HT1080 (cell line): ENCODE measurements around the gene WDR91. TPM values are rescaled to one million over a fixed set of nuclear protein-coding genes. Genes with fewer than 3 reads are reported as not detected.

Experiments used
- DNase-seq: peaks from one replicate; pipeline ENCODE4 v3.0.0-alpha.2; 2015; ENCODE audit warnings: low read depth
- total RNA-seq: library from RNA; depleted of rRNA; stranded (reverse); fragments of >200 nt; shearing (Covaris generic); gene quantifications from 2 replicates; pipeline ENCODE4 v1.2.3, GENCODE V29; 2014

WDR91 gene
- total RNA-seq, 1 experiment from 2014 or later: 3.9 TPM

DNA sequence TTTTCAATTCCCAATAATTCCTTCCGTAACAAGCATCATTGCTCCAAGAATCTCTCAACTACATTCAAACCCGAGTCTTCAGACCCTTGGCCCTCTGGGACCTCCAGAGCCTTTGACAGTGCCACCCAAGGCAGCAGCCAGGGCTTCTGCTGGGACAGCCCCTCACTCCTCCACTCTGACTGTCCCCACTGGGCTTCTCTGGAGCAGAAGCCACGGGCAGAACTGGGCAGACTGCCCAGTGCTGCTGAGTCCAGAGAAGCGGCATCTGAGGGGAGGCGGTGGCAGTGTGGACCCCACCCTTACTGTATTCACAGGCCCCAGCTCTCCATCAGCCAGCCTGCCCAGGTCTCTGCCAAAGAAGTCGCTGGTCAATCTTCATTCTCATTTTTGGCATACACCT lies 49.7 kb downstream of the WDR91 start:
- DNase-seq: no peak

DNA sequence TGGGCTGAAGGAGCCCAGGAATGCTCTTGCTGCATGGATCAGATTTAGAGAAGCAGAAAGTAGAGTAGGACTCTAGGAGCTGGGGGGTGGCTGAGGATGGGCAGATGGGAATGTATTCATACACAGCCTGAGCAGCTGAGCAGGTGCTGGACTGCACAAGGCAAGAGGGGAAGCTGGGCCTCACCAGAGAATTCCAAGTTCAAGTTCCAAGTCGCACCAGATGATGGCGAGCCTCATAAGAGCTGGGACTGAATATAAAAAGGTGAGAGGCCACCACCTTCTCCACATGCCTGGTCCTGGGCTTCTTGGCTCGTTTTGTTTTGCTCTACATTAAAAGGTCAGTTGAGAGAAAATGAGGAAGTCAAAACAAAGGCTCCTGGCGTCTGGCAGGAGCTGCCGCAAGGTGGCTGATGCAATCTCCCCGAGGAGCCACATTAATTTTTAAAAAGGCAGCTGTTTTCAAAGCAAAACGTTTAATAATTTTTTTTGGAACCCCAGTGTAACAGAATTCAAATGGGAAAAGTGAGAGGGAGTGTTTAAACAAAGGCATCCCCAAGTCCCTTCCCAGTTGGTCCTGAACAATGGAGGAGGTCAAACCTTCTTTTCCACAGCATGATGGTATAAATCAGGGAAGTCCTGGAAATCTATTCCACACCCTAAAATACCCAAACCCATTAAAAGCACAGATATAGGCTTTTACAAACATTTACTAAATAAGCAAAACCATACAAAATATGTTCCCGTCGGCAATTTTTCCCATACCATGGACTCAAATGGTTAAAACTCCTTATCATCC lies 50.3 kb downstream of the WDR91 start:
- DNase-seq: no peak

GRCh38 chr7:135160098-135160857 lies 51.0 kb downstream of the WDR91 start:
- peak; percentile 38 for DNase-seq

GRCh38 chr7:135159359-135160085 lies 51.8 kb downstream of the WDR91 start:
- DNase-seq: no peak

DNA sequence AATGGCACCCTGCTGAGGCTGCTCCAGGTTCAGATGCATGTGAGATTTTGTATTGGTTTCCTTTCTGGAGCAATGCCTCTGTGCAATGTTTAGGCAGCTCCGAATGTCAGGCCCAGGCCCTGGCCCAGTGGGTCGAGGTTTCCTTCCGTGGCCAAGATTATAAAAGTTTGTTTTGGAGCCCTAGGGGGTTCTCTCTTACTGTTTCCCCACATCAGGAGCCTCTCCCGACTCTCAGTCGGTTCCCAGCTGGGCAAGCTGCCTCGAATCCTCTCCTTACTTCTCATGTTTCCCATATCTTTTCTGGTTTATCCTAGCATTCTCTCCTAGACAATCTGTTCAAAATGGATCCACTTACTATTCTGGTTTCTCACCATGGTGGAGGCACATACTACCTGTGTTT lies 52.5 kb downstream of the WDR91 start:
- DNase-seq: no peak

DNA sequence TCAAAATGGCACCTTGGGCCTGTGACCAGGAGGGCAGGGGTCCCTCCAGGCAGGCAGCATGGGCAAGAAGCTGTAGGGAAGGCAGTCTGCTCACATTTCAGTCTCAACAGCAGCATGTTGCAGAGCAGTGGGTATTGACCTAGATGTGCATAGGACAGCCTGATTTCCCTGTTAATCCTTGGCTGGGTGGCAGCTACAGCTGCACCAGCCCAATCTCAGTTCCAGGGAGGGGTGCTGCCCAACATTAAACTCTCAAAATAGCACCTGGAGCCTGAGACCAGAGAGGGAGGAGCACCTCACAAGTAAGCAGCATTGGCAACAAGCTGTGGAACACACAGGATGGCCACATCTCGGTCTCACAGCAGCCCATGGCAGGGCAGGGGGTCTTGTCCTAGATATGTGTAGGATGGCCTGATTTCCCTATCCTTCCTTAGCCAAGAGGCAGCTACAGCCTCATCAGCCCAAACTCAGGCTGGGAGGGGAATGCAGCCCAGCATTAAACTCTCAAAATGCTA lies 53.1 kb downstream of the WDR91 start:
- DNase-seq: no peak

GRCh38 chr7:135156290-135156689 lies 55.0 kb downstream of the WDR91 start:
- DNase-seq: no peak

DNA sequence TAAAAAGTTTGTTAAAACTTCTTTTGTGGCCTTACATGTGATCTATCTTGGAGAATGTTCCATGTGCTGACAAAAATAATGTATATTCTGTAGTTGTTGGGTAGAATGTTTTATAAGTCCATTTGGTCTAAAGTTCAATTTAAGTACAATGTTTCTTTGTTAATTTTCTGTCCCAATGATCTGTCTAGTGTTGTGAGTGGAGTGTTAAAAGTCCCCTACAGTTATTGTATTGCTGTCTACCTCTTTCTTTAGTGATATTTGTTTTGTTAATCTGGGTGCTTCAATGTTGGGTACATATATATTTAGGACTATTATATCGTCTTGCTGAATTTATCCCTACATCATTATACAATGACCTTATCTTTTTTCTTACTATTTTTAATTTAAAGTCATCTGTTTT lies 56.6 kb downstream of the WDR91 start:
- DNase-seq: no peak

GRCh38 chr7:135152442-135152841 lies 58.9 kb downstream of the WDR91 start:
- no peak for DNase-seq

GRCh38 chr7:135151533-135151932 lies 59.8 kb downstream of the WDR91 start:
- DNase-seq: no peak

GRCh38 chr7:135151132-135151531 lies 60.2 kb downstream of the WDR91 start:
- DNase-seq: peak; percentile 24

GRCh38 chr7:135150072-135150782 lies 61.1 kb downstream of the WDR91 start:
- no peak for DNase-seq

GRCh38 chr7:135147899-135148721 lies 63.2 kb downstream of the WDR91 start, which contains the start of gene TMEM140:
TSS of gene TMEM140 (plus strand) at chr7:135148072. CDS start at chr7:135164442, 16,370 bp downstream.
- peak; percentile 42 for DNase-seq

GRCh38 chr7:135147341-135147898 lies 63.9 kb downstream of the WDR91 start:
- DNase-seq: peak; percentile 55

DNA sequence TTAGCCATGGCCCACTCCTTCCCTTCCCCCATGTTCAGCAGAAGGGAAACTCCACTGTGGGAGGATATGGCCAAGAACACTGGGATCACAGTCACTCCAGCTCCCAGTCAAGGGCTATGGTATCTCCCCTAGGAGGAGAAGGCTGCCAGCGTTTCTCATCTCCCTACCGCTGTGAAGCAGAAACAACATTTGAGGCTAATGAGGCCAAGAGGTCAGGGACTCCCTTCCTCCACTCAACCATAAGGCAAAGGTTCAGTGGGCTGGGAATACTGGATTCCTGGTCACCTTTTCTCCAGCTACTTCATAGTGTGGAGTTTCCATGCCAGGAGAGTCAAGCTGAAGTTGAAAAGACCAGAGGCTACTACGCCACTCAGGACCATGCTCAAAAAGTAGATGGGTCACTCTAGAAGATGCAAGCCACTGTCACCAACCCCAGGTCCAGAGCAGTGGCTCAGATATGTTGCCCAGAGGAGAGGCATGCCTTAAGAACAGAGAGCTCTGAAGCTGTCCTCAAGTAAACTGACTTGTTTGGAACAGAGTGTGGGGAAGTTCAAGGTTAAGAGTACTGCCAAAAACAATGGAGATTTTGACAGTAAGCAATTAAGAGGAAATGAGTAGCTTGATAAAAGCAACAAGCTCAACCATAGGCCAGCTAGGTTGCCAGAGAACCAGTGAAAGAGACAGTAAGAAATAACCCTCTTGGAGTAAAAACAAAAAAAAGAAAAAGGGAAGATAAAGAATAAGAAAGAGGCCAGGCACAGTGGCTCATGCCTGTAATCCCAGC lies 67.2 kb downstream of the WDR91 start:
- no peak for DNase-seq
